ENCODE data around the gene P4HA2. TPM values are rescaled to one million over a fixed set of nuclear protein-coding genes. Genes with fewer than 3 reads are reported as not detected.

P4HA2 gene
- total RNA-seq, 2 experiments from 2014 or later: 17.3 to 18.6 TPM

DNA sequence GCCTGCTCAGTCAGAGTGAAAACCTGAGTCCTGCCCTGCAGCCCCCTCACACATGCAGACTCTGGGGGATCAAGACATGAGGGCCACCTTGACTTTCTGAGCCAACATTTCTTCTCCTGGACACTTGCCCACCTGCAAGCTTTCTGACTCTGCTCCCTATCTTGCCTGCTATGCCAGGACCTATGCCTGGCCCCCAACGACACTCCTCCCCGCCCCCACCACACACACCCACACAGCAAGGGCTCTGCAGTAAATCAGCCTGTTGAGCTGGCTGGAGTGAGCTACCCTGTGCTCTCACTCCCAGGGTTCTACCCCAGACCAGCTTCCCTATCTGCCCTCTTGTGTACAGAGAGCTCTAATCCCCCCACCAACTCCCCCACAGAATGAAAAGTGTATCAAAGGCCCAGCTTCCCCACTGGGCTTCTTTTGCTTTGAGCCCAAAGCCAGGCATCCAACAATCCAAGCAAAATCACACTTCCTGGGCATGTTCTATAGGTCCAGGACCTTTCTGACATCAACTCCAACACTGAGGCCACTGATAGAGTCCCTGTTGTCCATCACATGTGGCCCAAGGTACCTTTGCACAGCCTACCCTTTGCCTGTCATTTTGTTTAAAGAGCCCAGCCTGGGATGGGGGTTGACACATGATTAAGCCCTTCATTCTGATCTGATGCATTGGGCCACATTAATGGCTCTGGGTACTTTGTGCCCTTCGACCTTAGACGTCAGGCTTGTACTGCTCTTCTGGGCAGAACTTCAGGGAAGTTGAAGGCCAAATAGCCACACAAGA is 37.1 kb upstream of the P4HA2 start:
- CTCF ChIA-PET: interaction anchor here (1.7 to 7.7 kb wide), 4 partner anchors 8 to 26 kb away, joined by 5 to 44 read pairs (median 14); no protein-coding TSS in a partner anchor
- no peak for TF ChIP-seq CTCF (IDR thresholded peaks at IDR 0.05)
- intact Hi-C loops (cut with micrococcal nuclease): no loop called here
- DNase-seq (no peak), ATAC-seq (no peak)
- no peak overlapping the region for H3K27ac Mint-ChIP-seq
- no peaks in the 10 kb centered on the region for H3K9me3 Mint-ChIP-seq
- H3K4me1 Mint-ChIP-seq (ENCODE audit: low read depth): peaks cover 44% of the 10 kb centered on the region
- no peaks in the 10 kb centered on the region for H3K27me3 Mint-ChIP-seq
- POLR2A ChIA-PET: interaction anchor here (0.7 to 1.1 kb wide), 2 partner anchors 9 to 23 kb away, joined by 3 read pairs; no protein-coding TSS in a partner anchor
- no peak overlapping the region for H3K4me3 Mint-ChIP-seq
- H3K36me3 Mint-ChIP-seq (ENCODE audit: low read depth): no peaks in the 10 kb centered on the region

- DNase-seq (peak; percentile 51), ATAC-seq (peak; percentile 49)
- POLR2A ChIA-PET: interaction anchor here (1.1 kb wide), 1 partner anchor 8 kb away, joined by 3 read pairs; no protein-coding TSS in a partner anchor
- CTCF ChIA-PET: interaction anchor here (0.6 to 7.7 kb wide), 6 partner anchors 9 to 199 kb away, joined by 3 to 44 read pairs (median 6); no protein-coding TSS in a partner anchor
- Mint-ChIP-seq H3K27ac (peak overlapping the region; percentile 68), H3K9me3 (no peaks in the 10 kb centered on the region), H3K4me3 (no peak overlapping the region), H3K27me3 (no peaks in the 10 kb centered on the region), H3K36me3 (ENCODE audit: low read depth) (no peaks in the 10 kb centered on the region), H3K4me1 (ENCODE audit: low read depth) (peaks cover 47% of the 10 kb centered on the region)
- TF ChIP-seq CTCF (IDR thresholded peaks at IDR 0.05): no peak
- intact Hi-C loops (cut with micrococcal nuclease): no loop called here
Observed at GRCh38 chr5:132263548-132264261, 36.1 kb upstream of the P4HA2 start.

DNA sequence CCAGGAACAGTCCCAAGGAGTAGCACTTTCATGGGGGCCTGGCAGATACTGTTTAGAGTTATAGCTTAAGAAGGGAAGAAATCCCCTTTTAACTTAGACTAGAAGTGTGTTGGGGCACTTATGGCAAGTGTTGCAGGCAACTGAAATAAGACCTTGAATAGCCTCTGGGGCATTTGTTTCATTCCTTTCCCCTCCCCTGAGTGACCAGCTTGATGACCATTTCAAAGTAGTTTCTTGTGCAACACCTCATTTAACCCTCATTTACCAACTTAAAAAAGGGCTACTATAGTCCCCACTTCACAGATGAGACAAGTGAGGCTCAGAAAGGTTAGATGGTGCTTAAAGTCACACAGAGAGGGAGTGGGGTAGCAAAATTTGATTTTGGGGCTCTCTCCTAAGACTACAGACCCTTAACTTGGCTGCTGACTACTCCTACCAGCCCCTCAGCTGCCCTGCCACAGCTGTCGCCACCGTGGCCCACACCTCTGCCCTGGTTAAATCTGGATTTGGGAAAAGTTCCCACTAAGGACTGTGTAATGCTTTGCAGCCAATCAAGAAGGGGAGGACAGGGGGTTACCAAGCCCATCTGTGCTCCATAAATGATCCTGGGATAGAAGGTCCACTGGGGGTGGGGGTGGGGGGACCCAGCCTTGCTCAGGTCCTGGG is 35.4 kb upstream of the P4HA2 start:
- DNase-seq (no peak), ATAC-seq (no peak)
- no peaks in the 10 kb centered on the region for H3K27me3 Mint-ChIP-seq
- no peaks in the 10 kb centered on the region for H3K9me3 Mint-ChIP-seq
- no peak overlapping the region for H3K27ac Mint-ChIP-seq
- intact Hi-C loops (cut with micrococcal nuclease): no loop called here
- no peak for TF ChIP-seq CTCF (IDR thresholded peaks at IDR 0.05)
- no peak overlapping the region for H3K4me3 Mint-ChIP-seq
- POLR2A ChIA-PET: interaction anchor here (0.6 kb wide), 1 partner anchor 178 kb away, joined by 3 read pairs; no protein-coding TSS in a partner anchor
- CTCF ChIA-PET: interaction anchor here (0.6 to 7.7 kb wide), 5 partner anchors 9 to 198 kb away, joined by 3 to 44 read pairs (median 8); no protein-coding TSS in a partner anchor
- no peaks in the 10 kb centered on the region for H3K36me3 Mint-ChIP-seq (ENCODE audit: low read depth)
- H3K4me1 Mint-ChIP-seq (ENCODE audit: low read depth): peaks cover 42% of the 10 kb centered on the region

GRCh38 chr5:132261881-132262845 is 34.5 kb upstream of the P4HA2 start:
- no peak for TF ChIP-seq CTCF (IDR thresholded peaks at IDR 0.05)
- Mint-ChIP-seq H3K4me1 (ENCODE audit: low read depth) (peaks cover 40% of the 10 kb centered on the region), H3K27me3 (peaks cover 1% of the 10 kb centered on the region), H3K27ac (peak overlapping the region; percentile 25), H3K9me3 (no peaks in the 10 kb centered on the region), H3K4me3 (no peak overlapping the region), H3K36me3 (ENCODE audit: low read depth) (no peaks in the 10 kb centered on the region)
- ATAC-seq: no peak
- ChIA-PET POLR2A (interaction anchor here (0.5 to 1.6 kb wide), 5 partner anchors 10 to 284 kb away, joined by 3 to 4 read pairs (median 3); partner anchors contain the start of gene SLC22A4), CTCF (interaction anchor here (1.3 to 7.7 kb wide), 7 partner anchors 10 to 199 kb away, joined by 3 to 44 read pairs (median 8); no protein-coding TSS in a partner anchor)
- intact Hi-C loops (cut with micrococcal nuclease): no loop called here
- DNase-seq: no peak
